Liver (tissue), 3 donors: ENCODE measurements around the gene KCNK2.

ENCODE experiments used
- ATF3 ChIP-seq: IDR thresholded peaks from 2 replicates; pipeline ENCODE4 v1.6.1; 2016; ENCODE audit warnings: antibody characterized with exemption
- CTCF ChIP-seq: fragments of 150-350 bp; IDR thresholded peaks from 2 replicates; pipeline ENCODE4 v1.5.1; 2017; ENCODE audit warnings: improper control_type of control experiment, low read depth, low read length; ENCODE audit not compliant: missing input control
- MAX ChIP-seq: IDR thresholded peaks from 2 replicates; pipeline ENCODE4 v1.6.1; 2016; ENCODE audit warnings: antibody characterized with exemption
- RAD21 ChIP-seq, 2 donors: IDR thresholded peaks; 2 replicates each; pipeline ENCODE4 v1.6.1; 2016; ENCODE audit warnings: antibody characterized with exemption in 2 of 2, mild to moderate bottlenecking in 2 of 2
- REST ChIP-seq: IDR thresholded peaks from 2 replicates; pipeline ENCODE4 v1.6.1; 2016; ENCODE audit warnings: antibody characterized with exemption, mild to moderate bottlenecking
- RXRA ChIP-seq, 2 donors: IDR thresholded peaks; 2 replicates each; pipeline ENCODE4 v1.6.1; 2017 to 2018; ENCODE audit warnings: antibody characterized with exemption in 2 of 2, mild to moderate bottlenecking in 1 of 2
- SP1 ChIP-seq: IDR thresholded peaks from 2 replicates; pipeline ENCODE4 v1.6.1; 2018; ENCODE audit warnings: antibody characterized with exemption, mild to moderate bottlenecking
- TAF1 ChIP-seq: conservative IDR thresholded peaks from 2 replicates; pipeline ENCODE4 v1.6.1; 2016; ENCODE audit warnings: antibody characterized with exemption, mild to moderate bottlenecking
- YY1 ChIP-seq: IDR thresholded peaks from 2 replicates; pipeline ENCODE4 v1.6.1; 2016; ENCODE audit warnings: antibody characterized with exemption, mild to moderate bottlenecking
- donor health status: healthy.
- donor health status: healthy.

GRCh38 chr1:215131291-215131690, 48.8 kb downstream of the KCNK2 start:
- no peak for TF ChIP-seq RAD21 (IDR thresholded peaks at IDR 0.05)
- no peak for TF ChIP-seq MAX
- no peak for TF ChIP-seq SP1
- no peak for TF ChIP-seq CTCF
- no peak for TF ChIP-seq TAF1
- TF ChIP-seq REST: no peak
- no peak for TF ChIP-seq YY1
- TF ChIP-seq ATF3: no peak
- no peak for TF ChIP-seq RXRA (IDR thresholded peaks at IDR 0.05)
